Measurements from ENCODE around the gene FANCC.

- TF ChIP-seq CTCF (conservative IDR thresholded peaks at IDR 0.05 in 1 of 2, IDR thresholded peaks at IDR 0.05 in 1 of 2; ENCODE audit: low read depth in 1 of 2, low read length in 2 of 2) (no peak), EZH2 (IDR thresholded peaks at IDR 0.05; ENCODE audit: low read length, missing control alignments) (no peak)
These were observed 200.7 kb downstream of the FANCC start for GRCh38 chr9:95116808-95117204.
